ENCODE results near the gene RGL3. TPM values are rescaled to one million over a fixed set of nuclear protein-coding genes. Genes with fewer than 3 reads are reported as not detected.

Gene RGL3
- total RNA-seq, 1 experiment from 2014 or later = 2.0 TPM

DNA sequence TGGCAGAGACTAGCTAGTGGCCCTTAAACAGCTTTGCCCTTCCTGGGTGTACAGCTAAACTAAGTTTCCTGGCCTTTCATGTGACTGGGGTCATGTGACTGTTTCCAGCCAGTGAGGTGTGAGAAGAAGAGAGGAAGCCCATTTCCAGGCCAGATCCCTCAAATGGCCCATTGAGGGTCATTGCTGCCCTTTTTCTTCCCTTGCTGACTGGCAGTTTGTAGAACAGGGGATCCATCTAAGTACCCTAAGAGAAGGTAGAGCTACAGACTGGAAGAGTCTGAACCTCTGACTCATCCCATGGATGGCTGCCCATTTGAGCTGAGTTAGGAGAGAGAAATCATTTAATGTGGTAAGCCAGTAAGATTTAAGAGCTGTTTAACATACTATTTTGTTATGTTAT, 41.9 kb downstream of the RGL3 start:
- in situ Hi-C loops (cut with HindIII; ENCODE audit: low pct_unique_long_range_greater_than_20kb, low sequenced_read_pairs) = no loop called here
- DNase-seq (ENCODE audit: low read depth, low spot score) = peak; percentile 75

DNA sequence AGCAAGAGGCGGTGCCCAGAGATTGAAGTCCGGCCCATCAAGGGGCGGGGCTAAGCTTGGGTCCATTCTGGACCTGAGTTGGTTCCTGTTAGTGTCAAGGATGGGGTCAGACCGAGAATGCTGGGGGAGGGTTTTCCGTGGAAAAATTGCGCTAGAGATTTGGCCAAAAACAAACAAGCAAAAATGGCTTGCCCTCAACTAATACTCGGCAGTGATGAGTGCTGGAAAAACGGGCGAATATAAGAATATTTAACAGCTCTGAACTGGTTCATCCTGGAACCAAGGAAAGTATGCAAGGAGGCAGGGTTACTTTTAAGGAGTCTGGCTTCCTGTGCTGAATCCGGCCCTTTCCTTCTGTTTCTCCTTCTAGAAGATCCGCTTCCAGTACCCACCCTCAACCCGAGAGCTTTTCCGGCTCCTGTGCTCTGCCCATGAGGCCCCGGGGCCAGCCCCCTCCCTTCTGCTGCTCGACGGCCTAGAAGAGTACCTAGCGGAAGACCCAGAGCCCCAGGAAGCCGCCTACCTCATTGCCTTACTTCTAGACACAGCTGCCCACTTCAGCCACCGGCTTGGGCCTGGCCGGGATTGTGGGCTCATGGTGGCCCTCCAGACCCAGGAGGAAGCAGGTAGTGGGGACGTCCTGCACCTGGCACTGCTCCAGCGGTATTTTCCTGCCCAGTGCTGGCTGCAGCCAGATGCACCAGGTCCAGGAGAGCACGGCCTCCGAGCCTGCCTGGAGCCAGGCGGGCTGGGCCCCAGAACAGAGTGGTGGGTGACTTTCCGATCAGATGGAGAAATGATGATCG, 43.8 kb downstream of the RGL3 start:
- in situ Hi-C loops (cut with HindIII; ENCODE audit: low pct_unique_long_range_greater_than_20kb, low sequenced_read_pairs) = no loop called here
- no peak for DNase-seq (ENCODE audit: low read depth, low spot score)

GRCh38 chr19:11374433-11375142, 44.5 kb downstream of the RGL3 start, which contains the start of gene SWSAP1:
Gene SWSAP1, plus strand, starts transcription at chr19:11374666. Its CDS starts 15 bp downstream, at chr19:11374681.
- in situ Hi-C loops (cut with HindIII; ENCODE audit: low pct_unique_long_range_greater_than_20kb, low sequenced_read_pairs) = no loop called here
- peak; percentile 99 for DNase-seq (ENCODE audit: low read depth, low spot score)

GRCh38 chr19:11373885-11374432, 45.2 kb downstream of the RGL3 start:
- no peak for DNase-seq (ENCODE audit: low read depth, low spot score)
- in situ Hi-C loops (cut with HindIII; ENCODE audit: low pct_unique_long_range_greater_than_20kb, low sequenced_read_pairs) = no loop called here

- DNase-seq (ENCODE audit: low read depth, low spot score) = no peak
- in situ Hi-C loops (cut with HindIII; ENCODE audit: low pct_unique_long_range_greater_than_20kb, low sequenced_read_pairs) = no loop called here
These were observed 45.8 kb downstream of the RGL3 start for GRCh38 chr19:11373166-11373884.

GRCh38 chr19:11370744-11371143, 48.4 kb downstream of the RGL3 start:
- DNase-seq (ENCODE audit: low read depth, low spot score) = no peak
- in situ Hi-C loops (cut with HindIII; ENCODE audit: low pct_unique_long_range_greater_than_20kb, low sequenced_read_pairs) = no loop called here

GRCh38 chr19:11367528-11367927, 51.6 kb downstream of the RGL3 start:
- in situ Hi-C loops (cut with HindIII; ENCODE audit: low pct_unique_long_range_greater_than_20kb, low sequenced_read_pairs) = no loop called here

GRCh38 chr19:11365557-11366117, 53.5 kb downstream of the RGL3 start:
- DNase-seq (ENCODE audit: low read depth, low spot score) = no peak
- in situ Hi-C loops (cut with HindIII; ENCODE audit: low pct_unique_long_range_greater_than_20kb, low sequenced_read_pairs) = no loop called here

More at GRCh38 chr19:11367528-11367927, 51.6 kb downstream of the RGL3 start:
- no peak for DNase-seq (ENCODE audit: low read depth, low spot score)

- in situ Hi-C loops (cut with HindIII; ENCODE audit: low pct_unique_long_range_greater_than_20kb, low sequenced_read_pairs) = no loop called here
- no peak for DNase-seq (ENCODE audit: low read depth, low spot score)
These were observed 54.2 kb downstream of the RGL3 start for GRCh38 chr19:11364935-11365334.

DNA sequence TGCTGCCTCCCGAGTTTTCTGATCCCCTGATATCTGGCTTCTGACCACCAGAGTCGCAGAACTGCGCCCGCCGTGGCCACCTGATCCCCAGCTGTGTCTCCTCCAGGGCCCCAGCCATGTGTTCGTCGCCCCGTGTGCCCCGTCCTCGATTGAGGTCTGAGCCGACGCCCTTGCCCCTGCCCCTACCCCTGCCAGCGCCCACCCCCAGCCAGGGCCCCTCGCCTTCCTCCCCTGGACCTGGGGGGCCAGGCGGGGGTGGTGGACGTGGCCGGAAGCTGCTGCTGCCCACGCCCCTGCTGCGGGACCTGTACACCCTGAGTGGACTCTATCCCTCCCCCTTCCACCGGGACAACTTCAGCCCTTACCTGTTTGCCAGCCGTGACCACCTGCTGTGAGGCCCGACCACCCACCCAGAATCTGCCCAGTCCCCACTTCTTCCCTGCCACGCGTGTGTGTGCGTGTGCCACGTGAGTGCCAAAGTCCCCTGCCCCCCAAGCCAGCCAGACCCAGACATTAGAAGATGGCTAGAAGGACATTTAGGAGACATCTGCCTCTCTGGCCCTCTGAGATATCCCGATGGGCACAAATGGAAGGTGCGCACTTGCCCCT, 54.7 kb downstream of the RGL3 start:
- no peak for DNase-seq (ENCODE audit: low read depth, low spot score)
- in situ Hi-C loops (cut with HindIII; ENCODE audit: low pct_unique_long_range_greater_than_20kb, low sequenced_read_pairs) = no loop called here

DNA sequence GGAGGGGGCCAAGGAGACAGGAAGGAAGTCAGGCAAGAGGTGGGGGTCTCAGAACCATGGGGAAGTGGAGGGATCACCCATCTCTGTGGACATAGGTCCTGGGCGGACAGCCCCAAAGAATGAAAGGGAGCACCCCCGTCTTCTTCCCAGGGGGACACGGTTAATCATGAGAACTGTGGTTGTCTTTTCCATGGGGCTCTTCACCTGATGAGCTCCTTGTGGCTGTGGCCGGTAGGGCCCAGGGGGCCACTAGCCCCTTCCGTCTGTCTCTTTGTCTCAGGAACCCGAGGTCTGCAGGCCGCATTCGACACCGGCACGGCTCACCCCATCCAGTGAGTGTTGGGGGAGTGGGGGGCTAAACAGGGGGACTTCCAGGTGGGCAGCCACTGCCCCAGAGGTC, 55.2 kb downstream of the RGL3 start:
- in situ Hi-C loops (cut with HindIII; ENCODE audit: low pct_unique_long_range_greater_than_20kb, low sequenced_read_pairs) = no loop called here
- DNase-seq (ENCODE audit: low read depth, low spot score) = no peak

GRCh38 chr19:11361771-11362731, 57.1 kb downstream of the RGL3 start:
- no peak for DNase-seq (ENCODE audit: low read depth, low spot score)
- in situ Hi-C loops (cut with HindIII; ENCODE audit: low pct_unique_long_range_greater_than_20kb, low sequenced_read_pairs) = no loop called here

DNA sequence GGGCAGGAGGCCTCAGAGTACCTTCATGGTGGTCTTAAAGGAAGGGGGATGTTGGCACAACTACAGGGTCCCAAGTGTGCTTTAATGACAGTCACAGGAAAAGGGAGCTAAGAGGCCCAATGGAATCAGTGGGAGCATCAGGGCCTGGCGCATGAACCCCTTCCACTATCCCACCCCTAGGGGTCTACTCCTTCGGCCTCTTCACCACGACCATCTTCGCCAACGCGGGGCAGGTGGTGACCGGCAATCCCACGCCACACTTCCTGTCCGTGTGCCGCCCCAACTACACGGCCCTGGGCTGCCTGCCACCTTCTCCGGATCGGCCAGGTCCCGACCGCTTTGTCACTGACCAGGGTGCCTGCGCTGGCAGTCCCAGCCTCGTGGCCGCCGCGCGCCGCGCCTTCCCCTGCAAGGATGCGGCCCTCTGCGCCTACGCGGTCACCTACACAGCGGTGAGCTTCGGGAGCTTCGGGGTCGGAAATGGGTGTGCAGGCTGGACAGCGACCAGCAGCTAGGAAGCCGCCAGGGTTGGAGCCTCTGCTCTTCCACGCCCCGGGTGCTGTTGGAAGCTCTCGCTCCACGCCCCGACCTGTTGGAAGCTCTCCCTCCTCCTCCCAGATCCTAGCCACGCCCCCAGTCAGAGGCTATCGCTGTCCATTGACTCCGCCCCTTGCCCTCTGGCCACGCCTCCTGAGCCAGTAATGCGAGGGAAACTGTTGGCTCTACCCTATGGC, 57.9 kb downstream of the RGL3 start:
- in situ Hi-C loops (cut with HindIII; ENCODE audit: low pct_unique_long_range_greater_than_20kb, low sequenced_read_pairs) = no loop called here
- peak; percentile 42 for DNase-seq (ENCODE audit: low read depth, low spot score)

DNA sequence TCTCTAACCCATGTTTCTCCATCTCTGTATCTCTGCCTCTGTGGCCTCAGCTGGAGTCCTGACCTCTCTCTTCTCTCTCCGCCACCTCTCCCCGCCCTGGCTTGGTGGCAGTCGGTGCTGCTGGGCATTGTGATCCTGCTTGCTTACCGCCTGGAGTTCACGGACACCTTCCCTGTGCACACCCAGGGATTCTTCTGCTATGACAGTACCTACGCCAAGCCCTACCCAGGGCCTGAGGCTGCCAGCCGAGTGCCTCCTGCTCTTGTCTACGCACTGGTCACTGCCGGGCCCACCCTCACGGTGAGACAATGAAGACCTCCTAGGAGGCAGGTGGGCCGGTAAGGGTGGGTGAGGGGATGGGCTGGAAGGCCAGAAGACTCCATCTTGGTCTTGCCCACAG, 59.7 kb downstream of the RGL3 start:
- no peak for DNase-seq (ENCODE audit: low read depth, low spot score)
- in situ Hi-C loops (cut with HindIII; ENCODE audit: low pct_unique_long_range_greater_than_20kb, low sequenced_read_pairs) = no loop called here

DNA sequence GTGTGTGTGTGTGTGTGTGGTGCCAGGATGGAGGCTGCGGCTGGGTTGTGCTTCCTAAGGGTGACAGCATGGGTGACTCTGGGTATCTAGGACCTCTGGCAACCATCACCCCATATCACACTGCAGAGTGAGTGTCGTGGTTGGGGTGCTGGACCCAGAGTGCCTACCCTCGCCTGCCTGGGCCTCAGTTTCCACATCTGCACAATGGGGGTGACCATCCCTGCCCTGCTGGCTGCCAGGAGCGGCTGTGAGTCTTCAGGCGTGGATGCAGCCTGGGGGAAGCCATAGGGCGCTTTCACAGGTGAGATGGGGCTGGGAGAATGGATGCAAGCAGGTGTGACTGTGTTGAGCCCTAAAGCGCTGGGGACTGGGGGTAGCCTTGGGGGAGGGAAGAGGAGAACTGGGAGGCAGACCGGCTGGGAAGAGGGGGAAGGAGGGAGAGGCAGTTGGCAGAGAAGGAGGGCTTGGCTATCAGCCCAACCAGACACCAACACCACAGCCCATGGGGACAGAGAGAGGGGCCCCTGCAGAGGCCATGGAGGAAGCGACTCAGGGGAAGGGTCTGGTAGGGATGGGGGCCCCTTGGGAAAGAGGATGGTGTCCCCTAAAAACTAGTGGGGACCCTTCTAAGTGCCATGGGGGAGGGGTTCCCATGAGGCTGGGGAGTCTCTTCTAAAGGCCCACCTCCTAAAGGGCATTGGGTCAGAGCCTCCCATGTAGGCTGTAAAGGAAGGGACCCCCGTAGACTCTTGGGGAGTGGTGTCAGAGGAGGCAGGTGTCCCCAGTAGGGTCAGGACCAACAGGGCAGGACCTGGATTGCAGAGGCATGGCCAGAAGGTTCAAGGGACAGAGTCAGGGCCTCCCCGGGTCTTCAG, 62.2 kb downstream of the RGL3 start:
- no peak for DNase-seq (ENCODE audit: low read depth, low spot score)
- in situ Hi-C loops (cut with HindIII; ENCODE audit: low pct_unique_long_range_greater_than_20kb, low sequenced_read_pairs) = no loop called here

Data from SK-MEL-5 (cell line).